ENCODE results near the gene SPAG6.
"Not testable (repeated sequence)": the region's sequence is repeated elsewhere in the genome, so short reads cannot be mapped to it uniquely, and the experiment has no call there.

The SPAG6 gene

DNA sequence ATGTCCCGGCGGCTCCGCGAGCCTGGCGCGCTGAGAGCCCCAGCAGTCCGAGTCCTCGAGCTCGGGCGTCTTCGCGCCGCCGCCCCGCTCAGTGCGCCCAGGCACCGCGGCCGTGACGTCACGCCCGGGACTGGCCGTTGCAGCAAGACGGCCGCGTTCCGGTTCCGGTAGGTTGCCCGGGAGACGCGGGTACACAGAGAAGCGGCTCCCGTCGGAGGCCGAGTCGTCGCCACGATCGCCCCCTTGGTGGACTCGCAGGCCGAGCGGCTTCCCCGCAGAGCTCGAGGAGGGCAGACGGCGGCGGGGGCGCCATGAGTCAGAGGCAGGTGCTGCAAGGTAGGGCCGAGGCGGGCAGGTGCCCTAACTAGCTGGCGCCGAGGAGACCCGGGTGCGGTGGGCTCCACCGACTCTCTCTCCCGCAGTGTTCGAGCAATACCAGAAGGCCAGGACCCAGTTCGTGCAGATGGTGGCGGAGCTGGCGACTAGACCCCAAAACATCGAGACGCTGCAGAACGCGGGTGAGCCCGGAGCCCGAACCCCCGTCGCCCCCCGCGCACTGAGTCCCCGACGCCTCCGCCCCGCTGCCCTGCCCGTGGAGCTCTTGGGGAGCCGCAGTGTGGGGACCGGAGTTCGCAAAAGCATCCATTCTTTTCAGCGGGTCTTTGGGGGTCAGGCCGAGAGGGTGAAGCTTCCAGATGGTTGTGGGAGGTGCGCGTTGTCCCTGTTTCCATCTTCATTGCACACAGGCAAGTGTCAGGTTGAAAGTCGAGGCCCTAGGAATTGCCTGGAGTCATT, at the start of gene SPAG6:
SPAG6 (plus strand) TSS at position 196 of the 795 bp plus-strand sequence; CDS start at position 312, 116 bp downstream.
- DNase-seq = peak; percentile 87

GRCh38 chr10:22301193-22301592, 44.1 kb upstream of the SPAG6 start:
- peak; percentile 45 for DNase-seq

DNA sequence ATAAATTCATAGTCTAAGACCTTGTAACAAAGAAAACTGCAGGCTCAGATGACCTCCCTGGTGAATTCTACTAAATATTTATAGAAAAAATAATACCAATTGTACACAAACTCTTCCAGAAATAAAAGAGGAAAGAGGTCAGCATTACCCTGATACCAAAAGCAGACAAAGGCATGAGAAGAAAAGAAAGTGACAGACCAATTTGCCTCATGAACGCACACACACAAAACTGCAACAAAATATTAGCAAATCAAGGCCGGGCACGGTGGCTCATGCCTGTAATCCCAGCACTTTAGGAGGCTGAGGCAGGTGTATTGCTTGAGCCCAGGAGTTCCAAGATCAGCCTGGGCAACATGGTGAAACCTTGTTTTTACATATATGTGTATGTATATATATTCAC, 41.8 kb upstream of the SPAG6 start:
- DNase-seq = no peak

DNA sequence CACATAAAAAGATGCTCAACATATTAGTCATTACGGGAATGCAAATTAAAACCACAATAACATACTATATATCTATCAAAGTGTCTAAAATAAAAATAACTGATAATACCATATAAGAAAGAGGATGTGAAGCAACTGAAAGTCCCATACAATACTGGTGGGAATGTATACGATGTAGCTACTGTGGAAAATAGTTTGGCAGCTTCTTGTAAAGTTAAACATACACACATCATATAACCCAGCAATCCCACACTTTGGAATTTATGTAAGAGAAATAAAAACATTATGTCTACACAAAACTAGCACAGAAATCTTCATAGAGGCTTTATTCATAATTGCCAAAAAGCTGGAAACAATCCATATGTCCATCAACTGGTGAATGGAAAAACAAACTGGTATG, 39.6 kb upstream of the SPAG6 start:
- no peak for DNase-seq

- DNase-seq = no peak
These were observed 36.9 kb upstream of the SPAG6 start for GRCh38 chr10:22308390-22308789.

GRCh38 chr10:22309180-22310000, 35.9 kb upstream of the SPAG6 start:
- no peak for DNase-seq

GRCh38 chr10:22310012-22310411, 35.3 kb upstream of the SPAG6 start:
- DNase-seq = not testable (repeated sequence)

DNA sequence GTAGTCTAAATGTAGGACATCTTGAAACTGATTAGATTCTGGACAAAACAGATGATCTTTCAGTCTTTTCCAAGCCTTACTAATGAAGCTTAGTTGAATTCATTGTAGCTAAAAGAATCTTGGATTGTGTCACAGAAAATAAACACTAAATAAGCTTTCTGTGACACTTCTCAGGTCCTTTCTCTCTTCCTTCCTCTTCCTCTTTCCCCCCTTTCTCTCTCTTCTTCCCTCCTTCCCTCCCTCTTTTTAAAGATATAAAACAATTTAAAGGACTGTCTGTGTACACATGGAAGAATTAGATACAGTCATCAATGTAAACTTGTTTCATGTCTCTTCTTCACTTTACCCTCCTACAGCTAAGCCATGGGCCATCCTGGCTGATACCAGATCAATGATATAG, 34.4 kb upstream of the SPAG6 start:
- DNase-seq = no peak

DNA sequence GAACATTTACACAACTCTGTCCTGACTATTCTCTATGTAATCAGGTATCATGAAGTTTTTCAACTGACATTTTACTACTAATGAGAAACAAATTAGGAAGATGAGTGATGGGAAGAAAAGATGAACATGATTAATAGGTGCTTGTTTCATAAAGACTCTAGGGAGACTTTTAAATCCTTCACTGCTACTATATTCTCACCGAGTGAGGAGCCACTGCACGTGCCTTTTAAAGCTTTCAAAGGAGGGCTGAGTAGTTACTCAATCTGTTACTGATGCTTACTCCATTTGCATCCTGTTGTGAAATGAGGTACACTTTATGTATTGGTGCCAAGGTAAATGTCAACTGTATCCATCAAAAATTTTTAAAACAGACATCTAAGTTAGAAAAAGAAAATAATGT, 30.4 kb upstream of the SPAG6 start:
- DNase-seq = no peak

- peak; percentile 93 for DNase-seq
These were observed 29.6 kb upstream of the SPAG6 start for GRCh38 chr10:22315455-22316285.

DNA sequence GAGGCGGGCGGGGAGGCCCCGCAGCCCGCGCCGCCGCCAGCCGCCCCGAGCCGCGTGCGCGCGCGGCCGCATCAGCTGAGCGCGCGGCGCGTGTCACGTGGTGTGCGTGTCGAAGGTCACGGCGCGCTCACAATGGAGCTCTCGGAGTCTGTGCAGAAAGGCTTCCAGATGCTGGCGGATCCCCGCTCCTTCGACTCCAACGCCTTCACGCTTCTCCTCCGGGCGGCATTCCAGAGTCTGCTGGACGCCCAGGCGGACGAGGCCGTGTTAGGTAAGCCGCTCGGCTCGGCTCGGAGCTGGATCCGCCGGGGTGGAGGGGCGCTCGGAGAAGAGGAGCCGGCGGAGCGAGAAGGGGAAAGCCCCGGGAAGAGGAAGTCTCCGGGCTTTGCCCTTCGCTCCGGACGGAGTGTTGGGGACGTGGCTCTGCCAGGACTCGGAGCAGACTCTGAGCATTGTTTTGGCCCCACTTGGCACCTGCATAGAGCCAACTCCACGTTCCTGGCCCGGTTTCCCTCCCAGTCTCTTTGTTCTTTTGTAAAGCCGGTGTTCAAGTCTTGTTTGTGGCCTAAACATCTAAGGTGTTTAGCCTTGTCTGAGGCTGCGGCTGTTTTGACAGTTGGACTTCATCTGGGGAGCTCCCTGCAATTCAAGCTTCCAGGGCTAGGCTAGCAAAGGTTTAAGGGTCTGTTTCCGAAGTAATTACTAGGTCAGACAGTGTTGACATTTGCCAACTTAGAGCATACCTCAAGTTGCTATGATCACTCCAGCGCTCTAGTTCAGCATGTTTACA, 28.8 kb upstream of the SPAG6 start, which contains the start of gene COMMD3:
COMMD3 (plus strand) TSS at position 103 of the 790 bp plus-strand sequence; CDS start at position 133, 30 bp downstream.
- DNase-seq = peak; percentile 94

DNA sequence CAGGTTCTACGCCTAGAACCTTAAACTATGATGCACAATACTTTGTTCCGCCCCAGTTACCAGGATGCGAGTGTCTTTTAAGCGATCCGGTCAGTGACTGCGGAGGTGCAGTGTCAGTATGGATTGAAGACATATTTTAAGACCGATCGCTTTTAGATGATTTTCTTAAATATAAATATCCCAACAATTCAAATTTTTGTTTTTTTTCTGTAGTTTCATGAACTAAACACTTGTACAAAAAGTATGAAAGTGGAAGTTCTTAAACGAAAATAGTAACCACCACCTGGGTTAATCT, 28.3 kb upstream of the SPAG6 start:
- DNase-seq = peak; percentile 60

GRCh38 chr10:22317771-22318565, 27.3 kb upstream of the SPAG6 start:
- no peak for DNase-seq

GRCh38 chr10:22318772-22319171, 26.5 kb upstream of the SPAG6 start:
- DNase-seq = no peak

DNA sequence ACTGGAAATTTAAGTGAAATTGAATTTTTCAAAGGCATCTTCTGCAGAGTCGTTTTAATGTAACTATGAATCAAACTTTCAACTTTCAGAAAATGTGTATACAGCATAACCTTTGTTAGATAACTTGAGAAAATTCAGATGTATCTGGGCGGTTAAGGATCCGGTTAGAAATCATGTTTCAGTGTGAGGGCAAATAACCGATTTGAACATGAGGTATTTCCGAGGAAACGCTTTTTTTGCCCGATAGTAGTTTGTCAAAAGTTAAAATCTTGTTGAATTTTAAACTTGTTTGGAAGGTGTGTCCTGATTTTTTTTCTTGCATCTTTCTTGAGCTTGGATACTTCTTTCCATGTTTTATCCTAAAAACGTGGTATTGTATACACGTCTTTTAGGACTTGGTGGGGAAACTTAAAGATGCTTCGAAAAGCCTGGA, 25.7 kb upstream of the SPAG6 start:
- DNase-seq = no peak

DNA sequence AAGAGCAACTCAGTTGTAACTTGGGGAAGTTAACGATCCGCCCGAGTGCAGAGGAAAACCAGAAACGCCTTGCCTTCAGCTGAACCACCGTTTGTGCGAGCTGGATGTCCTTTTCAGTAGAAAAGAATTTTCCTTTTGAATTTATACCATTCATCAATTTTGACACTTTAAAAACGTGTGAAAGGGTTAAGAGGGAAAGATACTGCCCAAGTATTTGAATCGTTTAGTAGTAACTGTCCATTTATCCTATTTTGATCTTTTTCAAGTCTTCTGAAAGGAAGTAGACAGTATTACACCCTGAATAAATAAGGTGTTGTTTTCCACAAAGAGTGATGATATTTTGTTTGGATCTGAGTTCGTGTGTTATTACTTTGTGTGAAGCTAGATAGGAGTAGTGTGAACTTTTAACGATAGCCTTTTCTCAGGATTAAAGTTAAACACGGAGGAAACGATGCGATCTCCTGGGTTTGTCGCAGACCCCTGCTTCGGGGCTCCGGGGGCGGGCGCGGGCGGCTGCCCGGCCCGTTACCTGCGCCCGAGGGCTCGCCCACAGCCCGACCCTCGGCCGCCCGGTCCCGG, 25.2 kb upstream of the SPAG6 start:
- no peak for DNase-seq

DNA sequence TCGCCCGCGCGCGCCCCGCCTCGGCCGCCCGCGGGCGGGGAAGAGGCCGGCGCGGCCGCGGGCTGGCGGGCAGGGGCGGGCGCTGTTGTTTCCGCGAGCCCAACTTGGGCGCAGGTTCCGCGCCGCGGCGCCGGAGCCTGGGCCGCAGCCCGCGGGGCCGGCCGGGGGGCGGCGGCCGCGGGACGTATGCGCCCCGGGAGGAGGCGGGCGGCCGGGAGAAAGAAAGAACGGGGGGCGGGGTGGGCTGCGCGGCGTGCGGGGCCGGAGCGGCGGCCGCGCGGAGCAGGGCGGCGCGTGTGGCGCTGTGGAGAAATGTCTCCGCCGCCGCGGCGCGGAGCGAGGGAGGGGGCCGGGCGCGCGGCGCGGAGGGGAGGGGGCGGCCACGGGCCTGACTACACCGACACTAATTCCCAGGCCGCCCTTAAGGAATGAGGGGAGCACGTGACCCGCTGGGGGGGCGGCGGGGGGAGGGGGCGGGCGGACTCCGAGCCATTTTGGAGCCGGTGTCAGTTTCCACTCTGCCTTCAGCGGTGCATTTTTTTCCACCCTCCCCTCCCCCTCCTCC, 24.6 kb upstream of the SPAG6 start, which contains the start of gene BMI1:
BMI1 (plus strand) TSS at position 509 of the 565 bp plus-strand sequence. CDS start 5,351 bp downstream, outside the sequence.
- peak; percentile 92 for DNase-seq

DNA sequence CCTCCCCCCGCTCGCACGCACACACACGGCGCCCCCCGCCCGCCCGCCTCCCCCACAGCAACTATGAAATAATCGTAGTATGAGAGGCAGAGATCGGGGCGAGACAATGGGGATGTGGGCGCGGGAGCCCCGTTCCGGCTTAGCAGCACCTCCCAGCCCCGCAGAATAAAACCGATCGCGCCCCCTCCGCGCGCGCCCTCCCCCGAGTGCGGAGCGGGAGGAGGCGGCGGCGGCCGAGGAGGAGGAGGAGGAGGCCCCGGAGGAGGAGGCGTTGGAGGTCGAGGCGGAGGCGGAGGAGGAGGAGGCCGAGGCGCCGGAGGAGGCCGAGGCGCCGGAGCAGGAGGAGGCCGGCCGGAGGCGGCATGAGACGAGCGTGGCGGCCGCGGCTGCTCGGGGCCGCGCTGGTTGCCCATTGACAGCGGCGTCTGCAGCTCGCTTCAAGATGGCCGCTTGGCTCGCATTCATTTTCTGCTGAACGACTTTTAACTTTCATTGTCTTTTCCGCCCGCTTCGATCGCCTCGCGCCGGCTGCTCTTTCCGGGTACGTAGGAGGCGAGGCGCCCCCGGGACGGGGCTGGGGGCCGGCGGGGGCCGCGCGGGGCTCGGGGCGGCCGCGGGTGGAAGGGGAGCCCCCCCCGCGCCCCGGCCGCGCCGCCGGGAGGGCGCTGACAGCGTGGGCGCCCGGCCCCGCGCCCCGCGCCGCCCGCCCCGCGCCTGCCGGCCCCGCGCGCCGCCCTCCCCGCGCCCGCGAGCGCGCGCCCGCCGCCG, 24.0 kb upstream of the SPAG6 start:
- peak; percentile 82 for DNase-seq

- peak; percentile 54 for DNase-seq
These were observed 23.2 kb upstream of the SPAG6 start for GRCh38 chr10:22321924-22322640.
